Cardiac fibroblast (primary cell): ENCODE measurements around the gene RBBP7.
A peak's percentile ranks its signal among the peaks of the same experiment; 100 is the strongest.

Experiments
- DNase-seq, 2 donors: peaks; one replicate each; pipeline versions ENCODE4 v3.0.0 to v3.0.0-alpha.2; 2010; ENCODE audit warnings: low read depth in 2 of 2
- H3K4me3 ChIP-seq, 2 donors: replicated peaks in 1 of 2; 1 replicate in 1 of 2; 2 replicates in 1 of 2; pipeline ENCODE4 v1.5.1; 2011; ENCODE audit warnings: low read depth in 2 of 2, low read length in 2 of 2, mild to moderate bottlenecking in 2 of 2, moderate library complexity in 1 of 2
- CTCF ChIP-seq: IDR thresholded peaks from one replicate; pipeline ENCODE4 v1.5.1; 2011; ENCODE audit warnings: low read depth, mild to moderate bottlenecking, low read length, inconsistent platforms

Gene RBBP7

GRCh38 chrX:16882169-16882568 lies 12.0 kb upstream of the RBBP7 start:
- H3K4me3 ChIP-seq: peak overlapping the region in 1 of 2 donors; percentile 39
- no peak for TF ChIP-seq CTCF
- peak; percentile 29 to 38 for DNase-seq

- DNase-seq: no peak
- no peak for TF ChIP-seq CTCF
- no peak overlapping the region for H3K4me3 ChIP-seq
Observed at GRCh38 chrX:16876696-16877095, 6.5 kb upstream of the RBBP7 start.

- TF ChIP-seq CTCF: no peak
- DNase-seq: no peak
- no peak overlapping the region for H3K4me3 ChIP-seq
Observed at GRCh38 chrX:16874458-16875095, 4.4 kb upstream of the RBBP7 start.

- no peak for TF ChIP-seq CTCF
- no peak for DNase-seq
- H3K4me3 ChIP-seq: no peak overlapping the region
Observed at GRCh38 chrX:16873106-16873505, 2.9 kb upstream of the RBBP7 start.

GRCh38 chrX:16870862-16871815 lies 977 bp upstream of the RBBP7 start:
- H3K4me3 ChIP-seq: peak overlapping the region; percentile 32 to 43
- peak in 1 of 2 donors; percentile 19 for DNase-seq
- TF ChIP-seq CTCF: no peak

- DNase-seq: peak in 1 of 2 donors; percentile 30
- TF ChIP-seq CTCF: no peak
- peak overlapping the region; percentile 72 to 76 for H3K4me3 ChIP-seq
Observed at GRCh38 chrX:16869393-16870094, 618 bp downstream of the RBBP7 start.
